ENCODE data around the gene NEK1. TPM values are rescaled to one million over a fixed set of nuclear protein-coding genes. Genes with fewer than 3 reads are reported as not detected.

The NEK1 gene
- total RNA-seq, 1 donor from 2014 or later: 14.7 TPM

DNA sequence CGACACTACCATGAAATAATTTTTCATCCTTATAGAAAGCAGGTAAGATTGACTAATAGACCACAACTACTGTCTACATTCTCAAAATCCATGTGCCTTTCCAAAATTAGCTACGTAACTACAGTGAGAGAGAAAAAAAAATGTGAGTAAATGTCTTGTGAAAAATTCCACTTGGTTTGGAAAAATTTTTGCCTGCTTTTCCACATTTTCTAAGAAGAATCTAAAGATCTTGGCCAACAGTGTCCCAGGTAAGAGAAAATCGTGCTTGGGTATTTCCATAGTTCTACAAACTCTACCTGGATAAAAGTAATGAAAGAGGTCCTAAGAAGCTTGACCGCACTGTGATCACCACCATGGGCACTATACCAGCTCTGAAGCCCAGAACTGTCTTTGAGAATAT lies 6.6 kb upstream of the NEK1 start:
- Histone ChIP-seq H3K4me3 (peak overlapping the region in 1 of 2 donors; percentile 83), H3K27me3 (no peaks in the 10 kb centered on the region), H3K27ac (peak overlapping the region; percentile 97), H3K4me1 (peaks cover 30% of the 10 kb centered on the region), H3K36me3 (no peaks in the 10 kb centered on the region), H3K9me3 (no peaks in the 10 kb centered on the region)
- no peak for DNase-seq (ENCODE audit: extremely low spot score in 2 of 2)
- intact Hi-C loops (cut with DNase I): no loop called here
- TF ChIP-seq, protein P1, sequence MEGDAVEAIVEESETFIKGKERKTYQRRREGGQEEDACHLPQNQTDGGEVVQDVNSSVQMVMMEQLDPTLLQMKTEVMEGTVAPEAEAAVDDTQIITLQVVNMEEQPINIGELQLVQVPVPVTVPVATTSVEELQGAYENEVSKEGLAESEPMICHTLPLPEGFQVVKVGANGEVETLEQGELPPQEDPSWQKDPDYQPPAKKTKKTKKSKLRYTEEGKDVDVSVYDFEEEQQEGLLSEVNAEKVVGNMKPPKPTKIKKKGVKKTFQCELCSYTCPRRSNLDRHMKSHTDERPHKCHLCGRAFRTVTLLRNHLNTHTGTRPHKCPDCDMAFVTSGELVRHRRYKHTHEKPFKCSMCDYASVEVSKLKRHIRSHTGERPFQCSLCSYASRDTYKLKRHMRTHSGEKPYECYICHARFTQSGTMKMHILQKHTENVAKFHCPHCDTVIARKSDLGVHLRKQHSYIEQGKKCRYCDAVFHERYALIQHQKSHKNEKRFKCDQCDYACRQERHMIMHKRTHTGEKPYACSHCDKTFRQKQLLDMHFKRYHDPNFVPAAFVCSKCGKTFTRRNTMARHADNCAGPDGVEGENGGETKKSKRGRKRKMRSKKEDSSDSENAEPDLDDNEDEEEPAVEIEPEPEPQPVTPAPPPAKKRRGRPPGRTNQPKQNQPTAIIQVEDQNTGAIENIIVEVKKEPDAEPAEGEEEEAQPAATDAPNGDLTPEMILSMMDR (IDR thresholded peaks at IDR 0.05): no peak
- TF ChIP-seq POLR2AphosphoS5 (IDR thresholded peaks at IDR 0.05; ENCODE audit: insufficient read depth in 1 of 2, low read depth in 1 of 2) (no peak), POLR2A (IDR thresholded peaks at IDR 0.05) (no peak)

DNA sequence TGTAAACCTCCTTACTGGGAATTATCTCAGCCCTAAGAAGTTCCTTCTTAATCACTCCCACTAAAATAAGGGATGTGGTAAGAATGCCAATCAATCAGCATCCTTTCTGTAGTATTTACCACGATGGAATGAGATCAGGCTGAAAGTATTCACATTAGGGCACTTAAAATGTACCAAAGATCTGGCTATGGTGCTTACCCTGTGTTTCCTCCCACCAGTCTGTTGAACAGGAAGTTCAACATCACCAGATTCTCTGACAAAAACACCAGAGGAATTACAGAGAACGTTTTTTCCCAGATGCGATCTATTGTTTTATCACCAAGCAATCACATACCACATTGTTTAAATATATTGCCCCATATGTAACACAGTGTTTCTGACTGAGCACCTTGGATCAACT lies 5.9 kb upstream of the NEK1 start:
- H3K36me3 ChIP-seq: no peaks in the 10 kb centered on the region
- H3K9me3 ChIP-seq: no peaks in the 10 kb centered on the region
- H3K27me3 ChIP-seq: no peaks in the 10 kb centered on the region
- TF ChIP-seq POLR2A (IDR thresholded peaks at IDR 0.05): no peak
- TF ChIP-seq, protein P1 (IDR thresholded peaks at IDR 0.05): no peak
- TF ChIP-seq POLR2AphosphoS5 (IDR thresholded peaks at IDR 0.05; ENCODE audit: insufficient read depth in 1 of 2, low read depth in 1 of 2): no peak
- intact Hi-C loops (cut with DNase I): no loop called here
- H3K4me3 ChIP-seq: no peak overlapping the region
- no peak overlapping the region for H3K27ac ChIP-seq
- DNase-seq (ENCODE audit: extremely low spot score in 2 of 2): no peak
- H3K4me1 ChIP-seq: peaks cover 30% of the 10 kb centered on the region

DNA sequence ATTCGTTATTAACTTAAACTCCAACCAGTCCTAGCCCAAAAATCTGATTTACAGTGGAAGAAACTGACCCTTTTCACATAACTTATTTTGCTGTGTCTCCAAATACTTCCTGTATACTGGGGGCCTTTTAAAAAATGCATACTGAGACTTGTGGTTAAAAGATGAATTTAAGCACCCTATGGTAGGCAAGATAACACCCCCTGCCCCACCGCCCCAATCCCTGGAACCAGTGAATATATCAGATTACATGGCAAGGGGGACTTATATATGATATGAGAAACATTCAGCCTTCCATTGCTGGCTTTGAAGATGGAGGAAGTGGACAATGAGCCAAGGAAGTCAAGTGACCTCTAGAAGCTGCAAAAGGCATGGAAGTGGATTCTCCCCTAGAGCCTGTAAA lies 4.9 kb upstream of the NEK1 start:
- no peak overlapping the region for H3K4me3 ChIP-seq
- no peaks in the 10 kb centered on the region for H3K27me3 ChIP-seq
- peaks cover 20% of the 10 kb centered on the region for H3K4me1 ChIP-seq
- H3K36me3 ChIP-seq: no peaks in the 10 kb centered on the region
- H3K27ac ChIP-seq: no peak overlapping the region
- no peaks in the 10 kb centered on the region for H3K9me3 ChIP-seq
- intact Hi-C loops (cut with DNase I): no loop called here
- TF ChIP-seq, protein P1 (IDR thresholded peaks at IDR 0.05): no peak
- TF ChIP-seq POLR2A (IDR thresholded peaks at IDR 0.05): no peak
- no peak for TF ChIP-seq POLR2AphosphoS5 (IDR thresholded peaks at IDR 0.05; ENCODE audit: insufficient read depth in 1 of 2, low read depth in 1 of 2)
- no peak for DNase-seq (ENCODE audit: extremely low spot score in 2 of 2)

DNA sequence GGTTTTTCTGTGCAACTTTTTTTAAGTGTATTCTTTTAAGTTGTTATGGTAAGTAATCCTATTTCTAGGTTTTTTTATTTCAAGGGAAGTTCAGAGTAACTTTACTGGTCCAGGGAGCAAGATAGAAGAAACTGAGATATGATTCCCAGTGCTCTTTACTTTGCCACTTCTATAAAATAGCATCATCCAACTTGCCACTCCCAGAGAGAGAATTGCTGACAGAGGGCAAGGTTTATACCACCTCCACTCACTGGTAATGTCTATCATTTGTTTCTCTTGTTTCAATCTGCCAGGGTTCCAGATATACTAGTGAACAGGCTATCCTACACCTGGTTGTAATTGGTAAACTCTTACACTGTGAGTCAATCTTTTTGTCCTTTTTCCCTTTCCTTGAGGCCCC lies 4.5 kb upstream of the NEK1 start:
- TF ChIP-seq, protein P1 (IDR thresholded peaks at IDR 0.05): no peak
- TF ChIP-seq POLR2AphosphoS5 (IDR thresholded peaks at IDR 0.05; ENCODE audit: insufficient read depth in 1 of 2, low read depth in 1 of 2) (no peak), POLR2A (IDR thresholded peaks at IDR 0.05) (no peak)
- Histone ChIP-seq H3K4me1 (peaks cover 16% of the 10 kb centered on the region), H3K9me3 (no peaks in the 10 kb centered on the region), H3K36me3 (no peaks in the 10 kb centered on the region), H3K27ac (no peak overlapping the region), H3K4me3 (no peak overlapping the region), H3K27me3 (no peaks in the 10 kb centered on the region)
- intact Hi-C loops (cut with DNase I): no loop called here
- no peak for DNase-seq (ENCODE audit: extremely low spot score in 2 of 2)

DNA sequence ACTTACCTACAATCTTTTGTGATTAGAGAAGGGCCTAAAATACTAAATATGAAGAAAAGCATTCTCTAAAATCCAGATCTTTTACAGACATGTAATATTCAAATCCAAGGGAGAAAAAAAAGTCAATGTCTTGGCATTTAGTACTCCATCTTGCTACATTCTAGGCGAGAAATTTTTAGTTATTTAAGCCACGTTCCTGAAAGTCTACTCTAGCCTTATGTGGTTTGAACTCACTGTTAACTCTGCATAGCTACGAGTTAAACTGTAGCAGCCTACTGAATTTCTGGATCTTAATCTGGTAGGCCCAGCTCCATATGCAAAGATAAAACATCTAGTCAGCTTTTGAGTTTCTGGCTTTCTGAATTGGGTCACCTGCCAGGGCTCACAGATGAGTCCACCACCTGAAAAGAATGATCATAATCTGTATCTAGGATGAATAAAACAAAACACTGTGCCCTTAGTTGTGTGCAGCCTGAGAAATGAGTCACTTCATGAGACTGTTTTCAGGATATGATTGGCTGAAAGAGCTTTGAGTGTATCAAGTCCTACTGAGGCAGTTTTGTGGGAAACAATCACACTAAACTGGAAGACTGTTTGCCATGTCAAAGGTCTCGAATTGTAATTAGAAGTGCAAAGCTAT lies 3.2 kb upstream of the NEK1 start:
- H3K27me3 ChIP-seq: no peaks in the 10 kb centered on the region
- peaks cover 16% of the 10 kb centered on the region for H3K4me1 ChIP-seq
- intact Hi-C loops (cut with DNase I): no loop called here
- no peak overlapping the region for H3K4me3 ChIP-seq
- TF ChIP-seq, protein P1 (IDR thresholded peaks at IDR 0.05): no peak
- TF ChIP-seq POLR2AphosphoS5 (IDR thresholded peaks at IDR 0.05; ENCODE audit: insufficient read depth in 1 of 2, low read depth in 1 of 2) (no peak), POLR2A (IDR thresholded peaks at IDR 0.05) (no peak)
- DNase-seq (ENCODE audit: extremely low spot score in 2 of 2): no peak
- H3K27ac ChIP-seq: no peak overlapping the region
- H3K9me3 ChIP-seq: no peaks in the 10 kb centered on the region
- H3K36me3 ChIP-seq: no peaks in the 10 kb centered on the region
